HG03103 (cell line): ENCODE measurements around the gene TCP1.
"Not testable (repeated sequence)": the region's sequence is repeated elsewhere in the genome, so short reads cannot be mapped to it uniquely, and the experiment has no call there.

Source experiments
- ATAC-seq: cut with Tn5 transposase; IDR thresholded peaks from one replicate; pipeline ENCODE4 v1.9.1; 2021; ENCODE audit warnings: low read depth; ENCODE audit not compliant: unreplicated experiment

Gene TCP1

DNA sequence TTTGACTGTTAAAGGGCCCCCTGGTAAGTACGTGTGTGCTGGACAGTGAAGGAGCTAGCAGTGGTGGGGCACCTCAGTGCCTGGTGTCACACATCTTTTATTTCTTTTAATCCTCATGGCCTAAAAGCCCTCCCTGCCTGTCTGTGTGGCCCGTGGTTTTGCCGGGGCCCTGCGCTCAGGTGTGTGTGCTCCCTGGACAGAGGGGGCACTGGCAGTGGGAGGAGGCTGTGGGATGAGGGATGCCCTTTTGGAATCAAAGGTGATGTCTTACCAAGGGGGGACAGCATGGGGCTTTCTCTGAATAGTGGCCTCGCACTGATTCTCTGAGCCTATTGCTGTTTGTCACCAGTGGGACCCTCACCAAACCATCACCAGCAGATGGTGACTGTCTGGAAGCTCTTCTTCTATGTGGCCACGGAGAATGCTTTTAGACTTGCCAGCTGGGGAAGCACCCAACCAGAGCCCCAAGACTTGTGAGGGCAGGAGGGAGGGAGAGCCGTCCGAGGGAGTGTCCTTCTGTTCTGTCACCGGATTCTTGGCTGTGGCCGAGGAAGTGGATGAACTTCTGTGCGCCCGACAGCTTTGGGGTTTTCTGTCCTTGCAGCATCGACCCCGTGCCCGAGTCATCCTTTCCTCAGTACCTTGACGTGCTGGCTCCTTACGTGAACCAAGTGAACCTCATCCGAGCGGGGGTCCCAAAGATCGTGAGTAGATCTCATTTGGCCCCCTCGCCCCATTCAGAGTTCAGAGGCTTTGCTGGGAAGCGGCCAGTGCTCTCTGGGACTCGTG, 28.7 kb upstream of the TCP1 start:
- ATAC-seq = no peak

DNA sequence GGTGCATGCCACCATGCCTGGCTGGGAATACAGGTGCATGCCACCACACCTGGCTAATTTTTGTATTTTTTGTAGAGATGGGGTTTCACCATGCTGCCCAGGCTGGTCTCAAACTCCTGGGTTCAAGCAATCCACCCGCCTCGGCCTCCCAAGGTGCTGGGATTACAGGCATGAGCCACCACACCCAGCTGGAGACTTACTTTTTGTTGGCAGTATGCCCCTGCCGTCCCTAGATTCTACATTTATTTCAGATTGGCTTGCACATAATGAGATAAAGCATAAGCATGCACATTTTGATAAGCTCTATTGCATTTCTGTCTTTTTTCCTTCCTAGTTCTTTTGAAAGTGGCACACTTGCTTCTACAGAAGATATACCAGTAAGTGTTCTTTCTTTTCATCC, 27.4 kb upstream of the TCP1 start:
- ATAC-seq = not testable (repeated sequence)

DNA sequence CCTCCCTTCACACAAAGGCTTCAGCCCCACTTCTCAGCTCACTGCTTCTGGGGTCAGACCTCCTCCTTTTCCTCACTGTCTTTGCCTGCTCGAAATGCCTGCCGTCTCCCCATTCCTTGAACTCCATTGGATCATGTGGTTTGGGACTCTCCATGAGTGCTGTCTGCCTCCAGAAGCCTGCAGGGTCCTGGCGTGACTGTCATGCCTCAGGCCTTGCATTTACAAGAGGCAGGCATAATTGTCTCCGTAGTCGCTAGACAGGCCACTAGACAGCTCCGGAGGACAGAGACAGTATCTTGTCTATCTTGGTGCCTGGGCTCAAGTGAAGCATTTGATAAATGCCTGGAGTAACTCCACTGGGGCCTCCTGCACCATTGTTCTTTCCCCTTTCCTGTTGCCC, 26.0 kb upstream of the TCP1 start:
- no peak for ATAC-seq

DNA sequence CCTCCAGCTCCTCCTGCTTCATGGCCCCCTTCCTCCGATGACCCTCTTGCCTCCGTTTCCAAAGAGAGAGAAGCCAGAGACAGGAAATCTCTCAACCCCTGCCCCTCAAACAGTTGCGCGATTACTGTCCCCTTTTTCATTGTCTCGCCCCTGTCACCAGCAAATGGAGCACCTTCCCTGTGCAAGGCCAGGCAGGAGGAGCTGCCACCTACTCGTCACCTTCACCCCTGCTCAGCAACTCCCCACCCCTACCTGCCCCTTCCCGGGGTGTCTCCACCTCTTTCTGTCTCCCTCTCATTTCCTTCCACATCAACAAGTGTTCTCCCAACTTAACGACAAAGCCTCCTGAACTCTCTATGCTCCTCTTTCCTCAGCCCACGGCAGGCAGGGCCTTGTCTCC, 24.4 kb upstream of the TCP1 start:
- no peak for ATAC-seq

DNA sequence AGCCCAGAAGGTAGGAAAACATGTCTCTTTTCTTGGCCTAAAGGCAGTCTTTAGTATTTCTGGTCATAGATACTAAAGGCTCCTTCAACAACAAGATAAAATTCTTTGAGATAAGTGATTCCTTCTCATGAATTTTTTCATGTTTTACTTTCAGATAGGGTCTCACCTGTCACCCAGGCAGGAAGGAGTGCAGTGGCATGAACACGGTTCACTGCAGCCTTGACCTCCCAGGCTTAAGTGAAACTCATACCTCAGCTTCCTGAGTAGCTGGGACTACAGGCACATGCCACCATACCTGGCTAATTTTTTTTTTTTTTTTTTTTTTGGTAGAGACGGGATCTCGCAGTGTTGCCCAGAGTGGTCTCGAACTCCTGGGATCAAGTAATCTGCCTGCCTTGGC, 19.7 kb upstream of the TCP1 start:
- ATAC-seq = no peak

DNA sequence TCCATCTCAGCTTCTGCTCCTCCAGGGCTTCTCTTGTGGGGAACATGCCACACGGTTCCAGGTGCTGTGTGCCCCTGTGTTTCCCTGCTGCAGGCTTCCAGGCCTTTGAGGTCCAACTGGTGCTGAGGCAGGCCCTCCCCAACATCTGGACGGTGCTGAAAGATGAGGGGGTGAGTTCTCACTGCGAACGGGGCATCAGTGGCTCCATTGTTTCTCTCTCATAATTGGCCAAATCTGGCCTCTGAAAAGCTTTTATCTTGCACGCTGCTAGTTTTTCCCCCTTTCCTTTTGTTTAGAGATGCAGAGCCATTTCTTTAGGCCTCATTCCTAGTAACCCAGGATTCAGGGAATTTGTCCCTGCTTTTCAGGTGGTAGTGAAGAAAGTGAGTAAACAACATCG, 19.2 kb upstream of the TCP1 start:
- ATAC-seq = no peak

DNA sequence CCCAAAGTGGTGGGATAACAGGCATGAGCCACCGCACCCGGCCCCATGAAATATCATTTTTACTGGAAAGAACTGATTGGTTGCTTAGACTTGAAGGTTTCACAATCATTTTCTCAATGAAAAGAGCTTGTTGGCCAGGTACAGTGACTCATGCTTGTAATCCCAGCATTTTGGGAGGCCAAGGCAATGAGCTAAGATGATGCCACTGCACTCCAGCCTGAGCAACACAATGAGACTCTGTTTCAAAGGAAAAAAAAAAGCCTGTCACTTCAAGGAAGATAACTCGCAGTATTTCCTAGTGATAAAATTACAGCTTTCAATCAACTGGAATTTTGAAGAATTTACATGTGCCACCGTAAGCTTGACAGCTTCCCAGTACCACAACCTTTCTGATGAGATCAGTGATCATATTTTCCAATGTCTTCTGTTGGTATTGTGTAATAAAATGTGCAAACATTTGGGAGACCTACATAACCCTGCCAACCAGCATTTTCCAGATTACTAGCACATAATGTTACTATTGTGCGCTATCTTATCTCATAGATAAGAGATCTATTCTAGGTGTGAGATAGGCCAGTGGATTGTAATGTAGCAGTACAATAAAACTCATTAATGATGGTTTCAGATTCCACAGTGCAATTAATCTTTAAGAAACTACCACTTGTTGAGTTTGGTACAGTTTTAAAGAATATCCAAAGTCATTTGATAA, 17.9 kb upstream of the TCP1 start:
- no peak for ATAC-seq

DNA sequence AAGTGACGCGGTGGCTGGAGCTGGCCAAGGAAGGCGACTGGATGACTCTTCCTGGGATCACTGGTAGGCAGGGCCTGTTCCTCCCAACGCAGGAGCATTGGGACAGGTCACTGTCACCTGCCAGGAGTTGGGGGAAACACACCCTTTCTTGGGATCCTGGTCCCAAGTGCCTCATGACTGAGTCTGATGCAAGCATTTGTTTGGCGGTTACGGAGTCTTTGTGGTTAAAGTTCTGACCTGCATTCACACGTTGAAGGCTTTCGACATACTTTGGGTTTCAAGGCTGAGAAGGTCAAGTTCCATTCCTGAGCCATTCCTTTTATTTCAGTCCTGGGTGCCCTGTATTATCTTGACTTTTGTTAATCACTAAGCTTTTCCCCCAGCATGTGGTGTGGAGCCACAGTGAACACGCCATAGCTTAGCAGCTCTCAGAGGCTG, 16.6 kb upstream of the TCP1 start:
- ATAC-seq = no peak

DNA sequence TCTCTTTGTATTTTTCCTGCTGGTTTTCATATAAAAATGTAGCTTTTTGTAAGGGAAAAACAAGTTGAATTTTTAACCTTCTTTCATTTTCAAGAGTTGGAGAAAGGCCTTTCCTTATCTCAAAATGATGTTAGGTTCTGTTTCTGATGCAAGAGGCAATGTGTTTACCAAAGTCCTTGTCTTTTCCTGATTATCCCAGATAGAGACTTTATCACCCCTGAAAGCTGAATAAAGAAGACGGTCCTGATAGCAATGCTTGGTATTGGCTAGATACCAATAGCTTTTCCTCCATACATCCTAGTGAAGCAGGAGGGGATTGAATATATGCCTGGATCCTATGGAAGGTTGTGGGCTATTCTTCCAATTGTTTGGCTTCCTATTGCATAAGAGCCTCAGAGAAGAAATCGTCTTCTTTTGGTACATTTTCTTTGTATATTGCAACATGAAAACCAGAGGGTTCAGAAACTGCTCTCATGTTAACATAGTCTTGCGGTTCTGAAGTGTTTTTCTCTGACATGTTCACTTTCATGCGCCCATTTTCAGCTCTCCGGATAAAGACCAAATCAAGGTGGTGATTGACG, 16.1 kb upstream of the TCP1 start:
- ATAC-seq = no peak

DNA sequence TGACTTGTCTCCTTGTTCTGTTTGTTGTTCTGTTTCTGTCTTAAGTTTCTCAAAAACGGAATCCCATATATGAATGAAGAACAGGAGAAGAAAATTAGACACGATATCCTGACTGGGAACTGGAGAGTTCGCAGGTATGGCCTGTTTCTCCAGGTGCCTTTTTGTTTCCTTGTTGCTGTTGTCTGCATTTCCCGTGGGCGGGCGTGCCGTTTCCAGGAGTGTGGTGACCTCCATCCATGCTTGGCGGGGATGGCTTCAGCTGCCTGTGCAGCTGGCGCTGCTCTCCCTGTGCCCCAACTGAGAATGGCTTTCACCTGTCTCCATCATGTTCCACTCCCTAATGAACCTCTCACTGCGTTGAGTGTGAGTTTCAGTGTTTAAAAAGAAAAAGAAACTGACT, 15.1 kb upstream of the TCP1 start:
- no peak for ATAC-seq

DNA sequence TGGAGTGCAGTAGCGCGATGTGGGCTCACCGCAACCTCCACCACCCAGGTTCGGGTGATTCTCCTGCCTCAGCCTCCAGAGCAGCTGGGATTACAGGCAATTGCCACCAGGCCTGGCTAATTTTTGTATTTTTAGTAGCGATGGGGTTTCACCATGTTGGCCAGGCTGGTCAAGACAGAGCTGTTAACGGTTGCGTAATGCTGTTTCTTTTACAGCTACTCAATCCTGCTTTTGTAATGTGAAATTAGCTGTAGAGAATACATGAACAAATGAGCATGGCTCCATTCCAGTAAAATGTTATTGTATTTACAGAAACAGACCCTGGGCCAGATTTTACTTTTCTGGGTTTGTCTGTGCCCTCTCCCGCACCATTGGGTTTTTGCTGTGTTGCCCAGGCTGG, 12.5 kb upstream of the TCP1 start:
- ATAC-seq = no peak

DNA sequence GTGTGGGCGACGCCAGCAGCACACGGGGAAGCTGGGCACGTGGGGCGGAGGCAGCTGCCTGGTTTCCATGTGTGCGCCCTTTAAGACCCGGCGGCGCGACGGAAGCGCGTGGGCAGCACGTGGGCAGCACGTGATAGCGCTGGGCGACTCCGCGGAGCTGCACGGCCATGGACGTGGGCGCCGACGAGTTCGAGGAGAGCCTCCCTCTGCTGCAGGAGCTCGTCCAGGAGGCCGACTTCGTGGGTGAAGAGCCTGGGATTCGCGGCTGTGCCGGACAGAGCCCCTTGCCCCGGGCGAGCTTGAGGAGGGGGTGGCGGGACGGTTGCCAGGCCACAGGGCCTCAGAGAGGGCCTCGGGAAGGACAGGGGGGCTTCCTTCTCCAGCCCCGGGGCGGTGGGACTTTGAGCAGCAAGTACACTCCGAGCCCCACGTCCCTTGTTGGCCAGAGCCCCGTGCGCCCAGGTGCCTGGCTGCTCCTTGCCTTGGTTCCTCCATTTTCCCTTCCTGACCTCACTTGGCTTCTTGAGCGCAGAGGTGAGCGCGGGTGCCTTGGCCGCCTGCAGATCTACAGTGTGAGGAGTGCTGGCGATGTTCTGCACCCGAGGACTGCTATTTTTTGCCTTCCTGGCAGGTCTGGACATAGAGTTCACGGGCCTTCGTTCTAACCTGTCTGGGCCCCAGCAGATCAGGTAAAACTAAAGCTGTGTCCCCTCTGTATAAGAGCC, 10.9 kb upstream of the TCP1 start, which contains the start of gene PNLDC1:
PNLDC1 (plus strand) TSS at position 136 of the 725 bp plus-strand sequence; CDS start at position 168, 32 bp downstream.
- no peak for ATAC-seq

DNA sequence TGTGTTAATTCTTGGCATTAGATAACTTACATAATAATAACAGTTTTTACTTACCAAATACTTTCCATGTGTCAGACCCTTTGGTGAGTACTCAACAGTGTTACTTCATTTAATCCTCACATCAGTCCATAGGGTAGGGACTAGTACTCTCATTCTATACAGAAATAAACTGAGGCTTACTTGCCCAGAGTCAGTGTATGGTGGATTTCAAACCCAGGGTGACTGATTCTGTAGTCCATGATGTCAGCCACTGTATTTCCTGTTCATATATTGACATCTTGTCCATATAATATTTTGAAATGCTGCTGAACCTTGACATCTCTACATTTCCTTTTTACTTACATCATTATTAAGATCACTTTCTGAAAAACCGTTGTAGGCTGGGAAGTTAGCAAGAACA, 8.2 kb upstream of the TCP1 start:
- ATAC-seq = no peak

DNA sequence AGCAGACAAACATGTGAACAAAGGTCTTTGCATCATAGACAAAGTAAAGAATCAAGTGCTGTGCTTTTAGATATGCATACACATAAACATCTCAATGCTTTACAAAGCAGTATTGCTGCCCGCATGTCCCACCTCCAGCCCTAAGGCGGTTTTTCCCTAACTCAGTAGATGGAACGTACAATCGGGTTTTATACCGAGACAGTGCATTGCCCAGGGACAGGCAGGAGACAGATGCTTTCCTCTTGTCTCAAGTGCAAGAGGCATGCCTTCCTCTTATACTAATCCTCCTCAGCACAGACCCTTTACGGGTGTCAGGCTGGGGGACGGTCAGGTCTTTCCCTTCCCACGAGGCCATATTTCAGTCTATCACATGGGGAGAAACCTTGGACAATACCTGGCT, 5.6 kb upstream of the TCP1 start:
- not testable (repeated sequence) for ATAC-seq

DNA sequence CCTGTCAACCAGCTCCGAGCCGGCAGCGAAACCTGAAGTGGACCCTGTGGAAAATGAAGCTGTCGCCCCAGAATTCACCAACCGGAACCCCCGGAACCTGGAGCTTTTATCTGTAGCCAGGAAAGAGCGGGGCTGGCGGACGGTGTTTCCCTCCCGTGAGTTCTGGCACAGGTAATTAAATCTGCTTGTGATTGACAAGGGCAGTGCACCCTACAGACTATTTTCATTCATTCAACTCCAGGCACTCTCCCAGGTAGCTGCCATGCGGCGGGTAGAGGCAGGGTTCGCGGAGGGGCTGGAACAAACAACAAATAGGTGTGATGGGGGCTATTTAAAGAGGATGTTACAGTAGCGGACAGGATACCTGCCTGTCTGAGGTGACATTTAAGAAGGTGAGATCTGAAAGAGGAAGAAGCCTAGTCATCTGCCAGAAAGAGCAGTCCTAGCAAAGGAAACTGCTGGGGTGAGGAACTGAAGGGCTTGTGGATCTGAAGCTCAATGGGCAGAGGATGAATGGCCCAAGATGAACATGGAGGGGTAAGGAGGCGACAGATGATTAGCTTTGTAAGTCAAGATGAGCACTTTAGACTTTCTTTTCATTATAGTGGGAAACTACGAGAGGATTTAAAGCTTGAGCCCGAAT, 1.7 kb upstream of the TCP1 start:
- no peak for ATAC-seq

DNA sequence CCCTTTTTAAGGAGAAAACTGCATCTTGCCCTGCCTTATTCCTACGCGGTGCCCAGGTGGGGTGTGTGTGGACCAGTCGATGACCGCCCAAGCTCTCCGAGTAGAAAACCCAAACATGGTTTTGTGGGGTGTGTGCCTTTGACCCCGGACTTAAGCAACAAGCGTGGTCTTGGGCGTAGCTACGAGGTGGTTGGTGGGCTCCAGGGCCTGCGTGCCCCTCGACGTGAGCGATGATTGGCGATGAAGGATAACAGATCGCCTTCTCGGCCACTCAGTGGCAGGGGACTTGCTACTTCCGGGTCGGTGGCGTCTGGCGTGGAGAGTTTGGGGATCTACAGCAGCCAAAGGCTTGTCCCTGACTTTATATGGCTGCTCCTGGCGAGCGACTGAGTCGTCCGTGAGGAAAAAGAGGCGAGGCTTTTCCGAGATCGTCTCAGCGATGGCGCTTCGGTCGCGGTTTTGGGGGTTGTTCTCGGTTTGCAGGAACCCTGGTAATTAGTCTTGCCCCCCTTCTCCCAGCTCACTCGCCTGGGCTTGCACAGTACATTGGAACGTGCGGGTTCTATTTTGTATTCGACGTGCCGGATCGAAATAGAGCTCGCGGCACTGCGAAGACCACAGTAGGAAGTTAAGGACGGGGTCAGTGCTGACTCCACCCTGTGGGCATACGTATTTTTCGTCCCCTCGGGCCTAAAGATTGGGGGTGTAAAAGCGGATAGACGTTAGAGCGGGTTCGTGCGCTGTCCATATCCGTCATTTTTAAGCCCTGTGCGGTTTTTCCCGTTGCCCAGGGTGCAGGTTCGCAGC, 950 bp upstream of the TCP1 start, which contains the start of gene MRPL18:
MRPL18 (plus strand) TSS at position 319 of the 807 bp plus-strand sequence; CDS start at position 440, 121 bp downstream.
- ATAC-seq = peak; percentile 86

DNA sequence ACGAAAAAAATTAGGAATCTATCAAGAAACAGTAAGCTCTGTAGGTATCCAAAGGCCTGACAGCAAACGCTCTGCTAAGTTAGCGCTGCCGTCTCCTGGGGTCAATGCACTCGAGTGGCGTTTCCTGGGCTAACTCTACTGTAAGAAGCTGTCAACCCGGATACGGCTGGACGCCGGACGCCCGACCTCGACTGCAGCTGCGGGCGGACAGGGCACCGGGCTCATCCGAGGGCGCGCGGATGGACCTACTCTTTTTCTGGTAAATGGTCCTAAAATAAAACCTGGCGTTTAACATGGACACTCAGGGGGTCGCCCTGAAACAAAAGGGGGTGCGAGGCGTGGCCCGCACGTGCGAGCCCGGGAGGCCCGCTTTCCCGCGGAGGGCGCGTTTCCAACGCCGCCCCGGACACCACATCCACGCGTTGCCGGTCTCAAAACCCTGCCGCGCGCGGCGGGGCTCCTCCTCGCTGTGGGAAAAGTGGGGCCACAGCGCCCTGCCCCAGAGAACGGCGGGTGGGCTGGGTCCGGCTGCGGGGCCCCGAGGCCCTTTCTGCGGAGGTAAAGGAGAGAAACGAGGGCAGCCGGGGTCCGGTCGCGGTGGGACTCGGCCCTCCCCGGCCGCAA, 537 bp downstream of the TCP1 start:
- peak; percentile 0 for ATAC-seq

DNA sequence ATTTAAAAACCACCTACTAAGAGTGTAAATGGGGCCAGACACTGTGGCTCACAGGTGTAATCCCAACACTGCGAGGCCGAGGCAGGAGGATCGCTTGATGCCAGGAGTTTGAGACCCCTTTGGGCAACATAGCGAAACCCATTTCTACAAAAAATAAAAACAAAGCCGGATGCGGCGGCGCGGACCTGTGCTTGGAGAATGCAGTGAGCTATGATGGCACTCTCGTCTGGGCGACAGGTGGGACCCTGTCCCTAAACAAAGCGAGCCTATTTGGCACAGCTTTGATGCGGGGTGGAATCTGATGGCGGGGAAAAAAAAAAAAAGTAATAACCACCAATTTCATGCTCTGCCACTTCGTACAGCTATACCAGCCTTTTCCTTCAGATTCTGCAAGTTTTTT, 1.1 kb downstream of the TCP1 start:
- no peak for ATAC-seq

DNA sequence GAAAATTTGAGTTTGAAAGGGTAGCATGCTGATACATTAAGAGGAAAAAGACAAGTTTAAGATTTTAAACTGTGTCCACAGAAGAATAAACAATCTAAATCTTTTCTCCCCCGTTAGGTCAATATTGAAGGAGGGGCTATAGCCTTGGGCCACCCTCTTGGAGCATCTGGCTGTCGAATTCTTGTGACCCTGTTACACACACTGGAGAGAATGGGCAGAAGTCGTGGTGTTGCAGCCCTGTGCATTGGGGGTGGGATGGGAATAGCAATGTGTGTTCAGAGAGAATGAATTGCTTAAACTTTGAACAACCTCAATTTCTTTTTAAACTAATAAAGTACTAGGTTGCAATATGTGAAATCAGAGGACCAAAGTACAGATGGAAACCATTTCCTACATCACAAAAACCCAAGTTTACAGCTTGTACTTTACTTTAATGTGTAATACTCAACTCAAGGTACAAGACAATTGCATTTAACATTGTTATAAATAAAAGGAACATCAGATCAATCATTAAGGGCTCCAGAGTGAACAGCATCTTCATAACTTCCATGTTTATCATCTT, 10.8 kb downstream of the TCP1 start:
- no peak for ATAC-seq
